ENCODE results near the gene CNN3.

The CNN3 gene

GRCh38 chr1:94931254-94931841 is 4.4 kb upstream of the CNN3 start:
- Histone ChIP-seq H3K36me3 (ENCODE audit: control insufficient read depth, insufficient read depth, low read length) (no peaks in the 10 kb centered on the region), H3K27me3 (replicated peaks; ENCODE audit: control insufficient read depth, insufficient read depth, low read length) (no peaks in the 10 kb centered on the region; the same call in 1 of the 2 replicates), H3K4me3 (replicated peaks; ENCODE audit: low read depth, low read length) (no peak overlapping the region)
- TF ChIP-seq CTCF (IDR thresholded peaks at IDR 0.05; ENCODE audit: insufficient read depth, low read length, poor library complexity, severe bottlenecking): no peak
- DNase-seq (ENCODE audit: extremely low read depth, insufficient read length): no peak

- H3K36me3 ChIP-seq (ENCODE audit: control insufficient read depth, insufficient read depth, low read length): no peaks in the 10 kb centered on the region
- no peak overlapping the region for H3K4me3 ChIP-seq (replicated peaks; ENCODE audit: low read depth, low read length)
- no peak for DNase-seq (ENCODE audit: extremely low read depth, insufficient read length)
- no peaks in the 10 kb centered on the region; the same call in 1 of the 2 replicates for H3K27me3 ChIP-seq (replicated peaks; ENCODE audit: control insufficient read depth, insufficient read depth, low read length)
- TF ChIP-seq CTCF (IDR thresholded peaks at IDR 0.05; ENCODE audit: insufficient read depth, low read length, poor library complexity, severe bottlenecking): no peak
Measured at GRCh38 chr1:94929351-94930217, 2.7 kb upstream of the CNN3 start.

GRCh38 chr1:94928293-94928939 is 1.5 kb upstream of the CNN3 start:
- Histone ChIP-seq H3K36me3 (ENCODE audit: control insufficient read depth, insufficient read depth, low read length) (no peaks in the 10 kb centered on the region), H3K27me3 (replicated peaks; ENCODE audit: control insufficient read depth, insufficient read depth, low read length) (no peaks in the 10 kb centered on the region; the same call in 1 of the 2 replicates), H3K4me3 (replicated peaks; ENCODE audit: low read depth, low read length) (no peak overlapping the region)
- no peak for DNase-seq (ENCODE audit: extremely low read depth, insufficient read length)
- no peak for TF ChIP-seq CTCF (IDR thresholded peaks at IDR 0.05; ENCODE audit: insufficient read depth, low read length, poor library complexity, severe bottlenecking)

GRCh38 chr1:94927405-94928175 is 680 bp upstream of the CNN3 start:
- no peak for DNase-seq (ENCODE audit: extremely low read depth, insufficient read length)
- Histone ChIP-seq H3K27me3 (replicated peaks; ENCODE audit: control insufficient read depth, insufficient read depth, low read length) (no peaks in the 10 kb centered on the region; the same call in 1 of the 2 replicates), H3K36me3 (ENCODE audit: control insufficient read depth, insufficient read depth, low read length) (no peaks in the 10 kb centered on the region), H3K4me3 (replicated peaks; ENCODE audit: low read depth, low read length) (peak overlapping the region; percentile 53)
- no peak for TF ChIP-seq CTCF (IDR thresholded peaks at IDR 0.05; ENCODE audit: insufficient read depth, low read length, poor library complexity, severe bottlenecking)

- Histone ChIP-seq H3K4me3 (replicated peaks; ENCODE audit: low read depth, low read length) (peak overlapping the region; percentile 59), H3K36me3 (ENCODE audit: control insufficient read depth, insufficient read depth, low read length) (no peaks in the 10 kb centered on the region)
- peak; percentile 57 for DNase-seq (ENCODE audit: extremely low read depth, insufficient read length)
Measured at GRCh38 chr1:94926126-94926914, 590 bp downstream of the CNN3 start.

More at GRCh38 chr1:94926126-94926914, 590 bp downstream of the CNN3 start:
- no peak for TF ChIP-seq CTCF (IDR thresholded peaks at IDR 0.05; ENCODE audit: insufficient read depth, low read length, poor library complexity, severe bottlenecking)
- no peaks in the 10 kb centered on the region; the same call in 1 of the 2 replicates for H3K27me3 ChIP-seq (replicated peaks; ENCODE audit: control insufficient read depth, insufficient read depth, low read length)
